Measurements from ENCODE around the gene EPHA3. TPM values are rescaled to one million over a fixed set of nuclear protein-coding genes. Genes with fewer than 3 reads are reported as not detected.

The EPHA3 gene
- total RNA-seq, 1 experiment from 2014 or later, result not detected

DNA sequence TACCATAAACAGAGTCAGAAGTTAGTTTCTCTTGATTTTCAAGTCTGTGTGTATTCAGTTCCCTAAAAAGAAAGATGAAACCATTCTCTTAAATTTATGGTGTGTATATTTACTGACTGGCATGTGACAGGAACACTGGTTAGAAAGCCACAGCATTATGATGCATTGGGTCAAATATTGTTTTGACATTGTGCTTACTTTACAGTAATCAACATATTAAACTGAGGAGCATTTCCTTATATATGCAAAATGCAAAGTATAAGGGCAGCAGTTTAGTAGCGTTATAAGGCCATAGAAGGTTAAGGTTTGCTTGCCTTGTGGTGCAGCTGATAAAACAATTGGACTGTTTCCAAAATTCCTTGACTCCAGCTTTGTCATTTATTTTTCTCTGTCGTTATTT, 72.9 kb downstream of the EPHA3 start:
- POLR2A ChIA-PET, result interaction anchor here (0.8 kb wide), 1 partner anchor 99 kb away, joined by 3 read pairs; no protein-coding TSS in a partner anchor
- CTCF ChIA-PET, result no interaction called here
- TF ChIP-seq, protein P1, sequence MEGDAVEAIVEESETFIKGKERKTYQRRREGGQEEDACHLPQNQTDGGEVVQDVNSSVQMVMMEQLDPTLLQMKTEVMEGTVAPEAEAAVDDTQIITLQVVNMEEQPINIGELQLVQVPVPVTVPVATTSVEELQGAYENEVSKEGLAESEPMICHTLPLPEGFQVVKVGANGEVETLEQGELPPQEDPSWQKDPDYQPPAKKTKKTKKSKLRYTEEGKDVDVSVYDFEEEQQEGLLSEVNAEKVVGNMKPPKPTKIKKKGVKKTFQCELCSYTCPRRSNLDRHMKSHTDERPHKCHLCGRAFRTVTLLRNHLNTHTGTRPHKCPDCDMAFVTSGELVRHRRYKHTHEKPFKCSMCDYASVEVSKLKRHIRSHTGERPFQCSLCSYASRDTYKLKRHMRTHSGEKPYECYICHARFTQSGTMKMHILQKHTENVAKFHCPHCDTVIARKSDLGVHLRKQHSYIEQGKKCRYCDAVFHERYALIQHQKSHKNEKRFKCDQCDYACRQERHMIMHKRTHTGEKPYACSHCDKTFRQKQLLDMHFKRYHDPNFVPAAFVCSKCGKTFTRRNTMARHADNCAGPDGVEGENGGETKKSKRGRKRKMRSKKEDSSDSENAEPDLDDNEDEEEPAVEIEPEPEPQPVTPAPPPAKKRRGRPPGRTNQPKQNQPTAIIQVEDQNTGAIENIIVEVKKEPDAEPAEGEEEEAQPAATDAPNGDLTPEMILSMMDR (IDR thresholded peaks at IDR 0.05; ENCODE audit: unreplicated experiment), result no peak
- no peaks in the 10 kb centered on the region for H3K4me1 Mint-ChIP-seq (ENCODE audit: insufficient read depth, unreplicated experiment)
- peak; percentile 1 for DNase-seq (ENCODE audit: unreplicated experiment)
- no peak overlapping the region for H3K27ac Mint-ChIP-seq (ENCODE audit: low read depth, unreplicated experiment)
- intact Hi-C loops (cut with micrococcal nuclease), result no loop called here
- no peaks in the 10 kb centered on the region for H3K36me3 Mint-ChIP-seq (ENCODE audit: insufficient read depth, unreplicated experiment)
- no peak overlapping the region for H3K4me3 Mint-ChIP-seq (ENCODE audit: unreplicated experiment)
- H3K27me3 Mint-ChIP-seq (ENCODE audit: insufficient read depth, unreplicated experiment), result peaks cover 81% of the 10 kb centered on the region
- no TSS peak for BruUV-seq (replicated peaks)
- no peaks in the 10 kb centered on the region for H3K9me3 Mint-ChIP-seq (ENCODE audit: unreplicated experiment)

DNA sequence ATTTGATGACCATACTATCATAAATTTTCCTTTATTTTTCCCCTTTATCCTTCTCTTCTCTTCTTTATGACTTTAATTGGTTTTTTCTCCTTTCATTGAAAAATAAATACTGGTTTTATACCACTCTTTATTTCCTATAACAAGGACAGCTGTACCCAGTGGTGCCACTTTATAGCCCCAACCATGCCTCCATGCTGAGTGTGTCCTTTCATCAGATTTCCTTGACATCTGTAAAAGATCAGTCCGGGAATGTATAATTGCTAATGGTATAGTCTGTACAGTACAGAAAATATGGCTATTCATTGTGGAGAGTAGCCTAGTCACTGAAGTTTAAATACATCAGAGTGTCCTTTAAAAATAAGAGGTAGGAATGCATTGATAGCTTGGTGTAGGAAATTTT, 74.6 kb downstream of the EPHA3 start:
- H3K27me3 Mint-ChIP-seq (ENCODE audit: insufficient read depth, unreplicated experiment), result peaks cover 78% of the 10 kb centered on the region

DNA sequence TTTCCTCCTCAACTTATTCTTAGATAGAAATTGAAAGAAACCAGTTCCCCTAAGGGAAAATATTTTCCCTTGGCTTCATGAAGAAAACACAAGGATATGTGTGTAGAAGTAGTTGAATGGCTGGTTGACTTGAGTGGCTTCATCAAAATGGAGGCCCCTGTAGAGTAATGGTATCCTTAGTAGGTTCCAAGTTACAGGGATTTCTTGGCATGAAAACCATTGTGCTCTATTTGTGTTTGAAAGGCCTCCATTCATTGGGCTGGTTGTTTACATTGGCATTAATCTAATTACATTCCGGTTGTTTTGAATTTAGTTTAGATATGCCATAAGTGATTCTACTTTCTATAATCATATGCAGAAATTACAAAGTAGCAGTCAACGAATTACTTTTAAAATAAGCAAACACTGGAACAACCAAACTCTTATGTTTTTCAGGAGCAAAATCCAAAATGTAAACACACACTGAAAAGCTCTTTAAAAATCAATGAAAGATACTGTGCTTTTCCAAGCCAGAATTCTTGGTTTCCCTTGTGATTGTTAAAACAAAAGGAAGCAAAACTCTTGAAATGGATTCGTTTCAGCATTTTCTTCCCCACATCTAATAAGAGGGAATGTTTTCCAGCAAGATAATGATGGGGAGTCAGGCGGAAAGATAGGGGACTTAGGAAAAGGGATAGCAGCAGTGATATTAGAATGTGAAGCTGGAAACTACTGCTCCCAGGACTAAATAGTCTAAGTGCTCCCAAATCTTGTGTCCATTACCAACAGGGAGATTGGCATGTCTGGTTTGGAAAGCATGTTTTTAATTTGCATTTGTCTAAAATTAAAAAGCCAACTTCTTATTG, 77.0 kb downstream of the EPHA3 start:
- Mint-ChIP-seq H3K9me3 (ENCODE audit: unreplicated experiment) (no peaks in the 10 kb centered on the region), H3K36me3 (ENCODE audit: insufficient read depth, unreplicated experiment) (no peaks in the 10 kb centered on the region), H3K4me1 (ENCODE audit: insufficient read depth, unreplicated experiment) (no peaks in the 10 kb centered on the region), H3K27me3 (ENCODE audit: insufficient read depth, unreplicated experiment) (peaks cover 79% of the 10 kb centered on the region), H3K27ac (ENCODE audit: low read depth, unreplicated experiment) (no peak overlapping the region), H3K4me3 (ENCODE audit: unreplicated experiment) (no peak overlapping the region)
- TF ChIP-seq, protein P1 (IDR thresholded peaks at IDR 0.05; ENCODE audit: unreplicated experiment), result no peak
- ChIA-PET POLR2A (no interaction called here), CTCF (interaction anchor here (0.5 to 0.6 kb wide), 2 partner anchors 79 to 1061 kb away, joined by 3 read pairs; no protein-coding TSS in a partner anchor)
- no peak for DNase-seq (ENCODE audit: unreplicated experiment)
- intact Hi-C loops (cut with micrococcal nuclease), result no loop called here
- BruUV-seq (replicated peaks), result no TSS peak

More for the DNA sequence above, 74.6 kb downstream of the EPHA3 start:
- Mint-ChIP-seq H3K27ac (ENCODE audit: low read depth, unreplicated experiment) (no peak overlapping the region), H3K9me3 (ENCODE audit: unreplicated experiment) (no peaks in the 10 kb centered on the region), H3K36me3 (ENCODE audit: insufficient read depth, unreplicated experiment) (no peaks in the 10 kb centered on the region), H3K4me1 (ENCODE audit: insufficient read depth, unreplicated experiment) (no peaks in the 10 kb centered on the region), H3K4me3 (ENCODE audit: unreplicated experiment) (no peak overlapping the region)
- TF ChIP-seq, protein P1 (IDR thresholded peaks at IDR 0.05; ENCODE audit: unreplicated experiment), result no peak
- CTCF ChIA-PET, result interaction anchor here (0.6 to 0.7 kb wide), 2 partner anchors 21 to 1788 kb away, joined by 3 read pairs; no protein-coding TSS in a partner anchor
- POLR2A ChIA-PET, result interaction anchor here (0.6 kb wide), 1 partner anchor 1159 kb away, joined by 3 read pairs; no protein-coding TSS in a partner anchor
- intact Hi-C loops (cut with micrococcal nuclease), result no loop called here
- no TSS peak for BruUV-seq (replicated peaks)
- DNase-seq (ENCODE audit: unreplicated experiment), result no peak

DNA sequence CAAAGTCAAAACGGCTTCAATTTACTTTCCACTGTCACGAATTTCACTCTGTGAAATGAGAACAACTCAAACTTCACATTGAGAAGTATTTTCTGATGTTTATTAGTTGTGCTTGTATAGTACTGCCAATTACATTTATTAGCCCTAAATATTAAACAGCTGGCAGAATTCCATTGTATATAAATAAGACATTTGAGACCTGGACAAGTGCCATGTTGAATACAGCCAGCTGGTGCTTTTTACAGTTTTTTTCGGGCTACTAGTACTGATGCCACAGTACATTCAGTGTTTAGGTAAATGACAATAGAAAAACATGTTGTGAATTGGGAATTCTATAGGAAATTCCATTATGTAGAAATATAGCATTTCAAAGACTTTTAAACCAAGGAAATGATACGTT, 79.0 kb downstream of the EPHA3 start:
- no peaks in the 10 kb centered on the region for H3K4me1 Mint-ChIP-seq (ENCODE audit: insufficient read depth, unreplicated experiment)
- no peak overlapping the region for H3K4me3 Mint-ChIP-seq (ENCODE audit: unreplicated experiment)
- ChIA-PET POLR2A (no interaction called here), CTCF (no interaction called here)
- no peaks in the 10 kb centered on the region for H3K9me3 Mint-ChIP-seq (ENCODE audit: unreplicated experiment)
- TF ChIP-seq, protein P1 (IDR thresholded peaks at IDR 0.05; ENCODE audit: unreplicated experiment), result no peak
- H3K36me3 Mint-ChIP-seq (ENCODE audit: insufficient read depth, unreplicated experiment), result no peaks in the 10 kb centered on the region
- no peak overlapping the region for H3K27ac Mint-ChIP-seq (ENCODE audit: low read depth, unreplicated experiment)
- peaks cover 78% of the 10 kb centered on the region for H3K27me3 Mint-ChIP-seq (ENCODE audit: insufficient read depth, unreplicated experiment)
- DNase-seq (ENCODE audit: unreplicated experiment), result no peak
- BruUV-seq (replicated peaks), result no TSS peak
- intact Hi-C loops (cut with micrococcal nuclease), result no loop called here
